Heart right ventricle (tissue), 16 donors: Measurements from ENCODE around the gene MB. TPM values are rescaled to one million over a fixed set of nuclear protein-coding genes. Genes with fewer than 3 reads are reported as not detected.

ENCODE experiments used
- ATAC-seq, 8 donors: fragments of 200-7000 bp; cut with Tn5 transposase; one replicate each; pipeline ENCODE4 v1.9.1; 2020; ENCODE audit warnings: mild to moderate bottlenecking in 8 of 8, moderate library complexity in 8 of 8, moderate number of reproducible peaks in 1 of 8
- DNase-seq, 2 donors: peaks; one replicate each; pipeline ENCODE4 v3.0.0-alpha.2; 2020
- H3K27ac ChIP-seq, 10 donors: fragments of 200-600 bp; sonication (generic) in 2 of 10; one replicate each; pipeline versions ENCODE4 v1.5.0 to v1.8.0; 2020 to 2022; ENCODE audit warnings: mild to moderate bottlenecking in 3 of 10
- H3K27me3 ChIP-seq, 7 donors: fragments of 200-600 bp; one replicate each; pipeline ENCODE4 v1.8.0; 2021 to 2022; ENCODE audit warnings: mild to moderate bottlenecking in 2 of 7
- H3K36me3 ChIP-seq, 9 donors: fragments of 200-600 bp; sonication (generic) in 1 of 9; one replicate each; pipeline versions ENCODE4 v1.5.0 to v1.8.0; 2020 to 2022; ENCODE audit warnings: mild to moderate bottlenecking in 2 of 9
- H3K4me1 ChIP-seq, 9 donors: fragments of 200-600 bp; sonication (generic) in 1 of 9; one replicate each; pipeline versions ENCODE4 v1.5.0 to v1.8.0; 2020 to 2022; ENCODE audit warnings: mild to moderate bottlenecking in 4 of 9
- H3K4me3 ChIP-seq, 10 donors: fragments of 200-600 bp; sonication (generic) in 2 of 10; one replicate each; pipeline versions ENCODE4 v1.5.0 to v1.8.0; 2020 to 2022; ENCODE audit warnings: mild to moderate bottlenecking in 7 of 10, moderate library complexity in 2 of 10
- H3K9me3 ChIP-seq, 11 donors: fragments of 200-600 bp in 10 of 11; sonication (generic) in 2 of 11; one replicate each; pipeline versions ENCODE4 v1.5.0 to v1.8.0; 2013 to 2022; ENCODE audit warnings: mild to moderate bottlenecking in 2 of 11, control low read depth in 1 of 11, moderate library complexity in 1 of 11
- whole genome bisulfite sequencing, 2 donors: extraction: QIAGEN DNeasy Blood & Tissue Kit; methylation state at CpG; one replicate each; pipeline ENCODE4 v1.1.7; 2013; ENCODE audit warnings: inconsistent platforms in 1 of 2; 5-methylcytosine and 5-hydroxymethylcytosine counted together
- intact Hi-C, 10 donors: fragments of 100-400 bp; cut with DNase I; formaldehyde crosslinking; loops; one replicate each; pipeline versions ENCODE4 v1.11.1 to v1.14.2; 2022
- polyA plus RNA-seq, 2 donors: library from polyadenylated mRNA; stranded (reverse); fragments of 200-250 nt; gene quantifications; one replicate each; pipeline ENCODE4 v1.2.3, GENCODE V29; 2013
- total RNA-seq, 10 donors: library from RNA; stranded (reverse); fragmentation: NEBNext Ultra II Directional in 3 of 10; extraction: Animal tissue kit (Norgen Biotek cat#: 25700) in 3 of 10; gene quantifications; one replicate each; pipeline versions ENCODE4 v1.2.1 to v1.2.4, GENCODE V29; 2021 to 2023
- TF ChIP-seq, protein P1 (sequence below), 9 donors: fragments of 200-600 bp; sonication (generic) in 2 of 9; IDR thresholded peaks; one replicate each; pipeline versions ENCODE4 v1.5.0 to v1.8.0; 2021 to 2022; ENCODE audit warnings: antibody characterized with exemption in 9 of 9, mild to moderate bottlenecking in 5 of 9, moderate library complexity in 1 of 9
- donor health status: Arrhythmogenic right ventricular cardiomyopathy.
- donor health status: ischemic (EF 13 %, LVEDD 7.1; RV severe dilation, severe dysfunction).
- donor health status: healthy with polysubstance abuse.
- donor health status: DM: no; HTN: yes; CAD: no.
- donor health status: DM: no; HTN: no; CAD: no.
- donor health status: ischemic (EF 25% LVEDD 6.9; RV normal size, moderate dysfunction).
- donor health status: ischemic (EF 25% LVEDD 5.7; RV mildly dilated, moderate dysfunction).
- donor health status: healthy.
- donor health status: DM: yes; HTN: yes; CAD: no.
- donor health status: Ischemic cardiomyopathy.
- donor health status: ischemic (EF 35%, LVEDD 5.7; RV mildly dilated, moderate dysfunction).
- donor health status: nonischemic (EF 11% LVEDD 7.7; RV severe dilation, severe dysfunction).
- donor health status: DM: yes; HTN: yes; CAD: no.
- donor health status: PGD.
- donor health status: ischemic (EF 29% LVEDD 5.4; RV normal size, mild dysfunction).
- donor health status: nonischemic (EF 23%, LVEDD 6.1; RV moderate dilation, normal function).

Gene MB
- total and polyA plus RNA-seq, 12 donors: 8,931 to 22,407 (median 13,517) TPM

DNA sequence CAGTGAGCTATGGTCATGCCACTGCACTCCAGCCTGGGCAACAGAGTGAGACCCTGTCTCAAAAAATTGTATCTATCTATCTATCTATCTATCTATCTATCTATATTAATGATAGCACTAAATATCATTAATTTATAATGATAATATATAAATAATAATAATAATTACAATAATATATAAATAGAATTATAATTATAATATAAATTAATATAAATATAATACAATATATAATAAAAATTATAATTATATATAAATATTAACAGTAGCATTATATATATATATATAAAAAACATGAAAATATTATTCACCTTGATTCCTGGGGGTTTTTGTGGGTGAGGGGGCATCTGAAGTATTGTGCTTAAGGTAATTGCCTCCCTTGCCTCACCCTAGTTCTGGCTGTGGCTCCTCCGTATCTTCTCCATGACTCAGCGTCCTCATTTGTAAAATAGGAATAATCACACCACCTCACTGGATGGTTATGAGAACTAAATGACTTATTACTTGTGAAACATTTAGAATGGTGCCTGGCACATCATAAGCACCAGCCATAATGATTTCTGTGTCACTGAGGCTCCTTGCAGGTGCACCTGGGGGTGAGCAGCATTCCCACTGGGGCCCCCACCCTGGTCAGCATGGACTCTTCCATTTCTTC is 57.6 kb downstream of the MB start:
- 84 to 91% methylated on average over 2 of the region's 2 CpGs for WGBS, 2 donors
- Histone ChIP-seq H3K4me3 (no peak overlapping the region), H3K27ac (no peak overlapping the region), H3K9me3 (peaks cover 0 to 5% (median 0%) of the 10 kb centered on the region in 11 donors), H3K36me3 (no peaks in the 10 kb centered on the region), H3K4me1 (peaks cover 0 to 16% (median 4%) of the 10 kb centered on the region in 9 donors), H3K27me3 (peaks cover 0 to 7% (median 0%) of the 10 kb centered on the region in 7 donors)
- intact Hi-C loops: no loop called here
- DNase-seq: no peak
- TF ChIP-seq, protein P1, sequence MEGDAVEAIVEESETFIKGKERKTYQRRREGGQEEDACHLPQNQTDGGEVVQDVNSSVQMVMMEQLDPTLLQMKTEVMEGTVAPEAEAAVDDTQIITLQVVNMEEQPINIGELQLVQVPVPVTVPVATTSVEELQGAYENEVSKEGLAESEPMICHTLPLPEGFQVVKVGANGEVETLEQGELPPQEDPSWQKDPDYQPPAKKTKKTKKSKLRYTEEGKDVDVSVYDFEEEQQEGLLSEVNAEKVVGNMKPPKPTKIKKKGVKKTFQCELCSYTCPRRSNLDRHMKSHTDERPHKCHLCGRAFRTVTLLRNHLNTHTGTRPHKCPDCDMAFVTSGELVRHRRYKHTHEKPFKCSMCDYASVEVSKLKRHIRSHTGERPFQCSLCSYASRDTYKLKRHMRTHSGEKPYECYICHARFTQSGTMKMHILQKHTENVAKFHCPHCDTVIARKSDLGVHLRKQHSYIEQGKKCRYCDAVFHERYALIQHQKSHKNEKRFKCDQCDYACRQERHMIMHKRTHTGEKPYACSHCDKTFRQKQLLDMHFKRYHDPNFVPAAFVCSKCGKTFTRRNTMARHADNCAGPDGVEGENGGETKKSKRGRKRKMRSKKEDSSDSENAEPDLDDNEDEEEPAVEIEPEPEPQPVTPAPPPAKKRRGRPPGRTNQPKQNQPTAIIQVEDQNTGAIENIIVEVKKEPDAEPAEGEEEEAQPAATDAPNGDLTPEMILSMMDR (IDR thresholded peaks at IDR 0.05): no peak
- ATAC-seq: no peak

DNA sequence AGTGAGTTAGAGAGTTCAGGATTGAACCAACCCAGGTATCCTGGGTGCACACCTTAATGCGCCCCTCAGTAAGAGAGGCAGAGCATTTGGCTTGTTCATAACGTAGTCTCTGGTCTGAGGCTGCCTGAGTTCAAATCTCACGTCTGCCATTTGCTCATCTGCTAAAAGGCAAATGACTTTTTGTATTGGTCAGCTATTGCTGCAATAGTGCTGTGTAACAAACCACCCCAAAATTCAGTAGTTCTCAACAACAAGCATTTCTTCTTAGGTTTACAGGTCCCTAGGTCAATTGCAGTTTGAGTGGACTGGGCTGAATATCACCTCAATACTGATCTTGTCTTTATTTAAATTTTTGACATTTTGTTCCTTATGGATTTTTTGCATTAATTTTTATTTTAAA is 58.4 kb downstream of the MB start:
- no peaks in the 10 kb centered on the region for H3K36me3 ChIP-seq
- 95 to 96% methylated on average over 3 of the region's 3 CpGs for WGBS, 2 donors
- H3K9me3 ChIP-seq: peaks cover 0 to 5% (median 0%) of the 10 kb centered on the region in 11 donors
- no peak overlapping the region for H3K4me3 ChIP-seq
- DNase-seq (no peak), ATAC-seq (no peak)
- TF ChIP-seq, protein P1 (IDR thresholded peaks at IDR 0.05): no peak
- intact Hi-C loops: no loop called here
- peaks cover 0 to 7% (median 0%) of the 10 kb centered on the region in 7 donors for H3K27me3 ChIP-seq
- H3K4me1 ChIP-seq: peaks cover 0 to 8% (median 0%) of the 10 kb centered on the region in 9 donors
- H3K27ac ChIP-seq: no peak overlapping the region

DNA sequence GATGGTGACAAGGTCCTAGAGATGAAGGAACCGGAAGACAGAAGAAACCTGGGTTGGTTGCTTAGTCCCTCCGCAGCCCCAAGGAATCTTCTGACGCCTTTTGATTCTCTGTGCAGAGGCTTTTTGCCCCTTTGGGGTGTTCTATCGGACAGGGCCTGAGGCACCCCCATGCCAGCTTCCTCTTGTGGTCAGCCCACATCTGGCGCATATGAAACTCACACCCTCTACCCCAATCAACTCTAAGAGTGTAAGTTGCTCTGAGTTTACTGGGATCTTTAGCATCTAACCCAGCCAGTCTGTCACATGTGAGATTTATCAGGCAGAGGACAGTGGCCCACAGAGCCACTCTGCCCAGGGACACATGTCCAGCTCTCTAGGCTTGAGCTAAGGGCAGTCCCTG is 59.1 kb downstream of the MB start:
- TF ChIP-seq, protein P1 (IDR thresholded peaks at IDR 0.05): no peak
- Histone ChIP-seq H3K27ac (no peak overlapping the region), H3K36me3 (no peaks in the 10 kb centered on the region), H3K4me1 (peaks cover 0 to 2% (median 0%) of the 10 kb centered on the region in 9 donors), H3K4me3 (no peak overlapping the region), H3K9me3 (peaks cover 0 to 5% (median 0%) of the 10 kb centered on the region in 11 donors), H3K27me3 (peaks cover 0 to 7% (median 0%) of the 10 kb centered on the region in 7 donors)
- 90 to 93% methylated on average over 5 of the region's 5 CpGs for WGBS, 2 donors
- no peak for DNase-seq
- ATAC-seq: no peak
- intact Hi-C loops: no loop called here

Other genes with a start within 250 kb of the MB start
- gene HMOX1, start 236.2 kb downstream of the MB start, total RNA-seq: 10 to 100 TPM in 1 of 10 donors, 1 to 10 TPM in 9; 1.6 to 68.0 (median 4.3) TPM
- gene HMOX1, start 236.2 kb downstream of the MB start, polyA plus RNA-seq: 1 to 10 TPM; 3.5 to 4.9 TPM
- gene MCM5, start 217.2 kb downstream of the MB start, total RNA-seq: 10 to 100 TPM in 7 of 10 donors, 1 to 10 TPM in 3; 7.0 to 21.4 (median 11.2) TPM
- gene MCM5, start 217.2 kb downstream of the MB start, polyA plus RNA-seq: 10 to 100 TPM in 1 of 2 donors, 1 to 10 TPM in 1; 5.7 to 15.1 TPM
- 1 to 10 TPM; 1.4 to 9.9 (median 3.6) TPM for gene RASD2, start 76.5 kb downstream of the MB start, total RNA-seq
- 1 to 10 TPM; 3.1 to 5.1 TPM for gene RASD2, start 76.5 kb downstream of the MB start, polyA plus RNA-seq
- gene APOL6, start 31.1 kb upstream of the MB start, total RNA-seq: 10 to 100 TPM in 2 of 10 donors, 1 to 10 TPM in 8; 4.6 to 51.9 (median 8.7) TPM
- gene APOL6, start 31.1 kb upstream of the MB start, polyA plus RNA-seq: 1 to 10 TPM; 1.7 to 4.0 TPM
- gene APOL5, start 100.5 kb upstream of the MB start, total RNA-seq: not detected
- gene APOL5, start 100.5 kb upstream of the MB start, polyA plus RNA-seq: under 1 TPM in 1 of 2 donors, not detected in 1; 0.06 TPM